GM21528 (cell line): ENCODE results near the gene OTOP3.

Experiments used
- ATAC-seq: cut with Tn5 transposase; IDR thresholded peaks from one replicate; pipeline ENCODE4 v1.9.1; 2021; ENCODE audit warnings: mild to moderate bottlenecking, moderate library complexity; ENCODE audit not compliant: unreplicated experiment, low FRiP score

OTOP3 gene

DNA sequence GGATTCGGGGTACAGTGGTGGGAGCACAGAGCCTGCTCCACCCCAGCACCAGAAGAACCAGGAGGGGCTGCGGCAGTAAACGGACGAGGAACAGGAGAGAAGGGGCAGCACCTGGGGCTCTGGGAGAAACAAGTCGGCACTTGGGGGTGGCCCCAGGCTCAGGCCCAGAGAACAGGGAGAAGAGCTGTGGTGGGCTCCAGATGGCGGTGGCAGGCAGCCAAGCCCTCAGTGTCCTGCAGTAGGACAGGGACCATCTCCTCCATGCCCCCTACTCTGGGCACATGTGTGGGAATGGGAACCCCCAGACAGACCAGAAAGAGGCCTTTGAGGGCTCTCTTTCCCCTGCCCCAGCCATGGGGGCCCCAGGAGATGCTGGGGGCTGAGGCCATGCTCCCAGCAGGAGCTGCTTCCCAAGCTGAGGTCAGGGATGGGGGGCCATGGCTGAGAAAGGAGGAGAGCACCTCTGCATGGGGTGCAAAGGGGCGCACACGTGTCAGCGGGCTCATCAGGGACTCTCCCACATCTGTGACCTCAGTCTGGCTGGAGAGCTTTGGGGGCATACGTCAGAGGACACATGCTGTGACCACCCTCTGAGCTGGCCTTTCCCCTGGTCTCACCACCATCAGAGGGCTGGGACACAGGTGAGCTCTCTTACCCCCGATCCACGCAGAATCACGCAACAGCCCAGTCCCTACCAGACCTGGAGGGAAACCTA lies 19.4 kb upstream of the OTOP3 start:
- ATAC-seq = no peak

DNA sequence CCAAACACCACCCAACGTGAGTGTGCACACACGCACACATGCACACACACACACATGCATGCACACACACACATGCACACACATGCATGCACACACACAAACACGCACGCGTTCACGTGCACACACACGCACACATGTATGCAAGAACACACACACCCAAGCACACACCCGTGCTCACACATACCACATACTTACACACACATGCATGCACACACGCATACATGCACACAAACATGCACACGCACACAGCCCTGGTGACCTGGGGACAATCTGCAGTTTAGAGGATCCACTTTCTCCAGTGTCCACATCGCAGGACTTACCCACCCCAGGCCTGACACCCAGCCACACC lies 18.9 kb upstream of the OTOP3 start:
- ATAC-seq = no peak

DNA sequence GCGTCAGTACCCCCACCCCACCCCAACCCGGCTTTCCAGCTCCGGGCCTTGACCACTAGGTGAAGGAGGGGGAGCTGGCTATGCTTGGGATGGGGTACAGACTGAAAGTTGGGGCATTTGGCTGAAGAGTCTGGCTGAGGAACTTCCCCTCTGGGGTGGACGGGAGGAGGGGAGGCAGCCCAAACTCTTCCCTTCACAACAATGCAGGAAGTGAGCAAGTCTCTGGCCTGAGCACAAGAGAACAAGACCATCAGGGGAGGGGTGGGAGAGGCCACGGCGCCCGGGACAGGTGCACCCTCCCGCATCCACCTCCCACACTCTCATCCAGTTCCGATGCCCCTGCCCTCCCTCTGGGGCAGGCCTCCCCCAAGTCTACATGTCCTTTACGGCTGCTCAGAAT lies 18.3 kb upstream of the OTOP3 start:
- ATAC-seq = no peak

DNA sequence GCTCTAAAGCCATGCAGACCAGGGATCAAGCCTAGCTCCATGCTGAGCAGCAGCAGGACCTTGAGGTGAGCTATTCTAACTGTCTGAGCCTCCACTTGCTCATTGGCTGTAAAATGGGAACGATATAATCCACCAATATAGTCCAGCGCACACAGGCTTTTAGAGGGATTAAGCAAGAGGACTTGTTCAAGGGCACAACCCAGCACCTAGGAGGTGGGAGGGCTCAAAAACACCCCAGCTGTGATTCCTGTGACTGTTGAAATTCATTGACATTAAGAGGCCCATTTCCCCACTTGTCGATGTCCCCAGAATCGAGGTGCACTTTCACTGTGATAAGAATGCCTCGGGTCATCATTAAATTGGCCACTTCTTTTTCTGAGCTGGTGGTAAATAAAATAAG lies 16.8 kb upstream of the OTOP3 start:
- ATAC-seq = no peak

DNA sequence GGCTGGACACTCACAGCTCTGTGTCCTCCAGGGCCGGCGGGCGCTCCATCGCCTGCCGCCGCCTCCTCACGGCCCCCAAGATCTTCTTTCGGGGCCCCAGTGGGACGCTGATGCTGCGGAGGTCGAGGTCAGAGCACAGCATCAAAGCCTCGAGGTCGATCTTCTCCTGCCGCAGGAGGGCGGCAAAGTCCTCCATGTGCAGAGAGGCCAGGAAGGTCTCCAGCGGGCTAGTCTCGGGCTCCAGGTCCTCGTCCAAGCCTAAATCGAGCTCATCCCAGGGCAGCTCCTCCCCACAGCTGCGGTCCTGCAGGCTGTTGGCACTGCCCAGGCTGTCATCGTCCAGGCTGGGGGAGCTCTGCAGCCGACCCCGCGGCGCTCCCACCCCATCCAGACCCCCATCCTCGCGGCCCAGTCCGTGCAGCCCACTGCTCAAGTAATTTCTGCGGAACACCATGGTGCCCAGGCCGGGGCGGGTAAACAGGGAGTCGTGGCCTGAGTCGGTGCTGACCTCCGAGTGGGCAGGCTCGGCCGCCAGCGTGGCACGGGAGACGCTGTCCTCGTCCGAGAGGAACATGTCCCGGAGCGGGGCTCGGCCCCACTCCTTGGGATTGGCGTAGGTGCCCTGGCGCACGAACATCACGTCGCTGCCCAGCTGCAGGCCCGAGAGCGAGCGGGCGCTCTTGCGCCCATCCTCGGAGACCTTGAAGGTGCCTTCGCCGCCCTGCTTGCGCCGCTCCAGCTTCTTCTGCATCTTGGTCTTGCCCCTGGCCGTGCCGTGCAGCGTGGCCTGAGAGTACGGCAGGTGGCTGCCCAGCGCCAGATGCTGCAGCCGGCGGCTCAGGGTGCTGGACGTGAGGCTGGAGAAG lies 16.0 kb upstream of the OTOP3 start:
- no peak for ATAC-seq

DNA sequence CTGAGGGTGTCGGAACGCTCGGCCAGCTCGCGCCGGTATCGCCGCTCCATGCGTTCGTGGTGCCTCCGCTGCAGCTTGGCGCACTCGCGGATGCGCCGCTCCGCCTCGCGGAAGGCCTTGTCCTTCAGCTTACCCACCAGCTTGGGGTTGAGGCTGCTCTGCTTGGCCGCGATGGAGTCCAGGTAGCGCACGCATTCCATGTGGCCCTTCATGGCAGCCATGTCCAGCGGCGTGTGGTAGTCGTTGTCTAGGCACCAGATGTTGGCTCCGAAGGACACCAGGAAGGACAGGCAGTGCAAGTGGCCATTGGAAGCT lies 15.4 kb upstream of the OTOP3 start:
- no peak for ATAC-seq

DNA sequence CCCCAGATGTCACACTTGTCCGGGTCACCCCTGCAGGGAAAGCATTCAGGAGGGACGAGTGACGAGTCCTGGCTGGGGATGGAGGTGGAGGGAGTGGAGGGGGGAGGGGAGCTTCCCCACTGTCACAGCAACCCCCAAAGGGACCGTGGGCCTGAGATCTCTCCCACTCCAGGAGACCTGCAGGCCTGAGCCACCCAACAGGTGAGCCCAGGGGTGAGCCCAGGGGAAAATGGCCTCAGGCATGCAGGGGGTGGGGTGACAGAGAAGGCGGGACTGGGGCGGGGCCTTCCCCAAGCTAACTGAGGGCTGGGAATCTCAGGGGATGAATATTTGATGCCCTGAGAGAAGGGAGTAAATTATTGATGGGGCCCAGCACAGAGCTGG lies 15.1 kb upstream of the OTOP3 start:
- ATAC-seq = no peak

DNA sequence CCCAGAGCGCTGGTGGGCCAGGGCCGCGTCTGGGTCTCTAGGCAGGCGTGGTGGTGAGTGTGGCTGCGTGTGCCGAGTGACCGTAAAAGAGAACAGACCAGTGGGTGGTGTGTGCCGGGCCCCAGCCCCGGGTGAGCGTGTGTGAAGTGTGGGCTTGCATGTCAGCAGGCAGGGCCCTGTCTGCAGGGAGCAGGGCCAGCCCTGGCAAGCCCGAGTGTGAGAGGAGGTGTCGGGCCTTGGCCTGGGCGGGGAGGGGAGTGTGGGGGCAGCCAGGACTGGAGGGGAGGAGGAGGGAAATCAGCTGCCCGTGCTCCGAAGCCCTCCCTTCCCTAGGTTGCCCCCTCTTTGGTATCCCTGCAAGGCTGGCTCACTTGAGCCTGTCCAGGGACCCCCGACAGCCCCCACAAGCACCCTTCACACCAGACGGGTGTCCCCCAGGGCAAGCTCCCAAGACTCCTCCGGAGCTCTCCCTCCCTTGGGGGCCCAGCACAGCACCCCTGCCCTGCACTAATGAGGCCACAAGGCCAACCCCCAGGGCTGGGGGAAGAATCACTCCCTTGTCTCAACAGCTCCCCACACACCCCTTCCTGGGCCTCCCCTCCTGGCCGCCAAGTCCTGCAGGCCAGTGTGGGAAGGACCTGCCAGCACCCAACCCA lies 14.5 kb upstream of the OTOP3 start:
- no peak for ATAC-seq

DNA sequence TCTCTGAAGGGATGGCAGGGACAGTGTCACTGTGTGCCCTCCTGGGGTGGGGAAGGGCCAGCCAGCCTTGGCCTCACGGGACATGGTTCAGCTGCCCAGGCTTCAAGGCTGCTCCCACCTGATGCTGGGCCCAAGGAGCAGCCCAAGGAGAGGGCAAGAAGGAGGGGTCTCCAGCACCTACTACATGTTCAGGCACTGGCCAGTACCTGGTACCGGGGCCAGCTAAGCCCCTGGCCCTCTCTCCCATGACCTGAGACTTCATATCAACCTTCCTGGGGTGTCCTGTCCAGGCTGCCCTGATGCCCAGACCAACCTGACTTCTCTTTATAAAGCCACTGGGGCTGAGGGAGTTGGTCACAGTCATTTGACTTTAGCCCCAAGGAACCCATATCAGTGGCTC lies 13.9 kb upstream of the OTOP3 start:
- ATAC-seq = no peak

DNA sequence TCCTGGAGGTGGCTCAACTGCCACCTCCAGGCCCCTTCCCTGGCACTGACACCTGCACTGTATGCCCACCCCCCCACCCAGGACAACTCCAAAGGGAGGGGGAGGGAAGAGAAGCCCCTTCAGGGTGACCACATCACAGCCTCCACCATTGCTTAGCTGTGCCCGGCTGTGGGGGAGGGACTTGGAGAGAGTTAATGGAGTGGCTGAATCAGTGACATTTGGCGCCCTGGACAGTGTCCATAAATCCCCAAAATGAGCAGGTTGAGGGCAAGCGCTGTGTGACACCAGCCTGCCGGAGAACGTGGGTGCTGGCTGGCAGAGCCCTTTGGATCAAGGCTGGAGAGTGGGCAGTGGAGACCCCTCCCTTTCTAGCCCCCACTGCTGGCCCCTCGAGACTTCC lies 13.5 kb upstream of the OTOP3 start:
- no peak for ATAC-seq

DNA sequence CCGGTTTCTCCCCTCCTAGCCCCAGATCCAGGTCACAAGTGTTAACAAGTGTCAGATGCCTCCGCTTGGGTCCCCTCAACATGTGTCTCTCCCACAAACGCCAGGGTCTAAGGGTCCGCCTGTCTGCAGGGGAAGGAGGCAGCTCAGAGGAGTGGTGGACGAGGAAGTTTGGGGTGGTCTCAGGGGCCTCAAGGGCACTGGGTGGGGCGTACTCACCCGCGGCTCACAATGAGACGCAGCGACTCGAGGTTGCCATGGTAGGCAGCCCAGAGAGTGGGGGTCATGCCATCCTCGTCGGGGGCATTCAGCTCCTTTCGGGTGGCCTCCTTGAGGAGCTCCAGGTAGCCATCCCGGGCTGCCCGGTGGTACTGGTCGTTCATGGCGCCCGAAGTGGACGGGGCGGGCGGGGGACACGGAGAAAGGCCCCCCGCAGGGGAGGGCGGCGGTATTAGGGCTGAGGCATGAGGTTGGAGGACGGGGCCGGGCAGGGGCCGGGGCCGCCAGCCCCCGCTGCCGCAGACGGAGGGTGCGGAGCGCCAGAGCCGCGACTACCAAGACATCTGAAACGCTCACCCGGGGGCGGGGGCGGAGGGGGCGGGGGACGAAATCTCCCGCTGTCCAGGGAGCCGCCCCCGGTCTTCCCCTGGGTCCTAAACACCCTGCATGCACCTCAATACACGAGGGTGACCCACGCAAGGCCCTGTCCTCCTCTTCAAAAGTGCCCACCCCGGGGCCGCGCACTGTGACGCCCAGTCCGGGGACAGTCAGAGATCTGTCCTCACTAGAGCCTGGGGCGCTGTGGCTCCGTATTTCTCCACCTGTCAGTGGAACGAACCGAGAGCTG lies 12.8 kb upstream of the OTOP3 start, which contains the start of gene USH1G:
Gene USH1G, minus strand, starts transcription at position 562 of the 844 bp plus-strand sequence. Its CDS starts 182 bp downstream, at position 380.
- no peak for ATAC-seq

DNA sequence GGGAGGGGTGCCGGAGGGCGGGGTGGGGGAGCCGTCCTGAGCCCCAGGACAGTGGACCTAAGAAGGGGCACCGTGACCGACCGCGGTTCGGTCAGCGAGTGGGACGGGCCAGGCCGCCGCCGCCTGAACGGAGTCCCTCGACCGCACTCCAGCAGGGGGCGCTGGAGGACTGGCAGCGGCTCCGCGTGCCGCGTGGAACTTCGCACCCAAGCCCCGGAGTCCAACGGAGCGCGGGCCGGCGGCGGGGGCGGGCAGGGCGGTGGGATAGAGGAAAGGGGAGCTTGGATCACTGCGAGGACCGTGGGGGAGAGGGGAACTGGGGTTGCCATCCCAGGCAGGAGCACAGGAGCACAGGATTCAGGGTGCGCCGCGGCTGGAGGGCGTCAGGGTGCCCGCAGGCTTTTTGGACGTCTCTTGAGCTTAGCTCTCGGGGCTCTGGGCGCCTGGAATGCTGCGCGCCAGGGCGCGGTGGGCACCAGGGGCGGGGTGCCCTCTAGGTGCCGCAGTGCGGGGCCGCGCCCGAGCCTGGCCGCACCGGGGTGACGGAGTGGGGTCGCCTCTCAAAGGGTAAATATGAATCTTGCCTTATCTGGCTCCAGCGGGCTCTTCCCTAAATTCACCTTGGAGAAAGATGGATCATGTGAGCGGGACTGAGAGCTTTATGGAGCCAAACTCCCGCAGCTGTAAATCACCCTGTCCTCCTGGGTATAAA lies 12.0 kb upstream of the OTOP3 start:
- ATAC-seq = no peak

DNA sequence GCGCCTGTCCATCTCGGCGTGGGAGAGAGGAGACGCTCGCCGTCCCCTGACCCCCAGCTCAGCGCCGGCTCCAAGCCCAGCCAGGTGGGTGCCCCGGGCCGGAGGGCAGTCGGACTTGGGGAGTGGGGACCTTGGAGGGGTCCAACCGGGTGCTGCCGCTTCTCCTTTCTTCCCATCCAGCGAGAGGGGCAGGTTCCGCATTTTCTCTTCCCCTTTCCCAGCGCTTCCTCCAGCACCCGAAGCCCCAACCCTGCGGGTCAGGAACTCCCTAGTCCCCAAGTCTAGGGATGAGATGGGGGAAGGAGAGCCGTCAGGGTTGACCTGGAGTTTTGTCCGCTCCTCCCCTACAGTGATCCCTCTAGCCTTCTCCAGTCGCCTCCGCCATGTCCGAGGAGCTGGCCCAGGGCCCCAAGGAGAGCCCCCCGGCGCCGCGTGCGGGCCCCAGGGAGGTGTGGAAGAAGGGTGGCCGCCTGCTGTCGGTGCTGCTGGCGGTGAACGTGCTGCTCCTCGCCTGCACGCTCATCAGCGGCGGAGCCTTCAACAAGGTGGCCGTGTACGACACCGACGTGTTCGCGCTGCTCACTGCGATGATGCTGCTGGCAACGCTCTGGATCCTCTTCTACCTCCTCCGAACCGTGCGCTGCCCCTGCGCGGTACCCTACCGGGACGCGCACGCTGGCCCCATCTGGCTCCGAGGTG lies 11.3 kb upstream of the OTOP3 start, which contains the start of gene OTOP2:
Gene OTOP2, plus strand, starts transcription at position 24 of the 699 bp plus-strand sequence. Its CDS starts 360 bp downstream, at position 384.
- ATAC-seq = no peak

DNA sequence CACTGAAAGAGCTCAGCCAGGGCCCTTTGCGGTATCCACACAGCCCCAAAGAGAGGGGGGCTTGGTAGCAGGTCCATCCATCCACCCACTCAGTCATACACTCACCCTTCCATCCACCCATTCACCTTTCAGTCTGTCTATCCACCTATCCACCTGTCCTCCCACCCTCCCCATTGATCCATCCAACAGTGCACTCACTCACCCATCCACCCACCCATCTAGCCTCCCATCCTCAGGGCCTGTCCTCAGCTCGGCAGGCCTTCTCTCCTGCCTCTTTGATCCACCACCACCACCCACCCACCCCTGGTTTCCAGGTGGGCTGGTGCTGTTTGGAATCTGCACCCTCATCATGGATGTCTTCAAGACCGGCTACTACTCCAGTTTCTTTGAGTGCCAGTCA lies 10.5 kb upstream of the OTOP3 start:
- no peak for ATAC-seq

DNA sequence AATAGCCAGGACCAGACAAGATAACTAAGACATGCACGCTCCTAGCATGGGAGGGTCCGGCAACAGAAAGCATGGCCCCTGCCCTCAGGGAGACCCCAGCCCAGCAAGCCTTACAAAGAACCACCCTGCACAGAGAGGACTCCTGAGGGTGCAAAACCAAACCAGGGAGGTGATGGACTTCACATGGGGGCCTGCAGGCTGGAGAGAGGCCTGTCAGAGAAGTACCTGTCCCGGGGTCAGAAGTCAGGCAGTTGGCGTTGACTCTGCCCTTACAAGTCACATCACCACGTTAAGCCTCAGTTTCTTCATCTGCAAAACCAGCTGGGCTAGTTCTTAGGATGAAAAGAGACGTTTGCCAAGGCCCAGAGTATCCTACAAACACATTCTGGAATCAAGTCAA lies 6.9 kb upstream of the OTOP3 start:
- ATAC-seq = no peak

DNA sequence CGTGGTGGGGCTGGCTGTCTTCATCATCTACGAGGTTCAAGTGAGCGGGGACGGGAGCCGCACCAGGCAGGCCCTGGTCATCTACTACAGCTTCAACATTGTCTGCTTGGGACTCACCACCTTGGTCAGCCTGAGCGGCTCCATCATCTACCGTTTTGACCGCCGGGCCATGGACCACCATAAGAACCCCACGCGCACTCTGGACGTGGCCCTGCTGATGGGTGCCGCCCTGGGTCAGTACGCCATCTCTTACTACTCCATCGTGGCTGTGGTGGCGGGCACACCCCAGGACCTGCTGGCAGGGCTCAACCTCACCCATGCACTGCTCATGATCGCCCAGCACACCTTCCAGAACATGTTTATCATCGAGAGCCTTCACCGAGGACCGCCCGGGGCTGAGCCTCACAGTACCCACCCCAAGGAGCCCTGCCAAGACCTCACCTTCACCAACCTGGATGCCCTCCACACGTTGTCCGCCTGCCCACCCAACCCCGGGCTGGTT lies 5.1 kb upstream of the OTOP3 start:
- no peak for ATAC-seq

DNA sequence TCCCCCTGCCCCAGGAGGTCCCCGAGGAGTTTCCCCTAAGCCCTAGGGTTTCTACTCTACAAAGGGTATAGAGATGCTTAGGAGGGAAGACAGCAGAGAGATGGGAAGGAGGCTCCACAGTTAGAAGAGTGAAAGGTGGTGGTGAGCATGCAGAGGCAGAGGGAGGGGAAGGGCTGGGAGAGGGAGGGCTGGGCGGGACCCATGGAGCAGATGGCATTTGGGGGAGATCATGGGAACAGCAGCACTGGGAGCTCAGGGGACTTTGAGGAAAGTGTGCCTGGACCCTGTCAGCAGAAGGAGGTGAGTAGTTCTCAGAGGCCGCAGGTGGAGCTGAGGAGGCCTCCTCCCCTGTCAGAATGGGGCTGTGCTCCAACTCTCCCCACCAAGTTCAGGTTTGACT lies 650 bp upstream of the OTOP3 start:
- ATAC-seq = no peak

DNA sequence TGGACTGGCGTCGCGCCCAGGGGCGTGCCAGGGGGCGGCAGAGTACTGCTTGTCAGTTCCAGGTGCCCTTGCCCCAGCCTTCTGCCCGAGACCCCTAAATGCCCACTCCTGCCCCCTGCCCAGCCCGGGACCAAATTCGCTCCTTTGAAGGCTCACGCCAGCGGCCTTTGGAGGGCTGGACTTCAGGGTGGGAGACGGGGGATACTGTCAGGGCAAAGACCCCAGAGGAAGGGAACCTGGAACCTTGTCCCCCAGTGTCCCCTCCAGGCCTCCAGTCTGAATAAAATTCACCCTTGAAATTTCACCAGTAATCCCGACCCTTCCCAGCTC lies 737 bp downstream of the OTOP3 start:
- ATAC-seq = no peak
